ENCODE data around the gene PRTN3. TPM values are rescaled to one million over a fixed set of nuclear protein-coding genes. Genes with fewer than 3 reads are reported as not detected.

PRTN3 gene
- total RNA-seq, result not detected in 2 replicates

GRCh38 chr19:840519-841206 is at the start of gene PRTN3:
TSS of gene PRTN3 (plus strand) at chr19:840999. CDS start at chr19:841009, 10 bp downstream.
- Histone ChIP-seq H3K27me3 (ENCODE audit: insufficient read depth, low read length) (peaks cover 14% of the 10 kb centered on the region), H3K4me2 (ENCODE audit: insufficient read depth, low read length) (no peak within 1 kb of the TSS), H3K9me3 (ENCODE audit: low read depth, low read length) (no peaks in the 10 kb centered on the region), H3K27ac (ENCODE audit: low read depth, low read length) (no peak within 1 kb of the TSS), H4K20me1 (ENCODE audit: insufficient read depth, low read length) (no peaks in the 10 kb centered on the region), H3K4me3 (ENCODE audit: insufficient read depth, low read length) (no peak within 1 kb of the TSS), H2AFZ (ENCODE audit: low read length) (no peak within 1 kb of the TSS), H3K36me3 (ENCODE audit: insufficient read depth, low read length) (no peaks in the 10 kb centered on the region), H3K79me2 (ENCODE audit: insufficient read depth, low read length) (no peaks in the 10 kb centered on the region), H3K4me1 (ENCODE audit: insufficient read depth, low read length) (no peaks in the 10 kb centered on the region)
- no peak for DNase-seq (ENCODE audit: insufficient read length, low spot score, missing footprints)
- no peak for TF ChIP-seq CTCF (IDR thresholded peaks at IDR 0.05; ENCODE audit: extremely low read depth, low read depth, low read length)

- no peak for TF ChIP-seq CTCF (IDR thresholded peaks at IDR 0.05; ENCODE audit: extremely low read depth, low read depth, low read length)
- H3K79me2 ChIP-seq (ENCODE audit: insufficient read depth, low read length), result no peaks in the 10 kb centered on the region
- no peaks in the 10 kb centered on the region for H4K20me1 ChIP-seq (ENCODE audit: insufficient read depth, low read length)
- H2AFZ ChIP-seq (ENCODE audit: low read length), result no peak overlapping the region
- H3K4me2 ChIP-seq (ENCODE audit: insufficient read depth, low read length), result no peak overlapping the region
- H3K9me3 ChIP-seq (ENCODE audit: low read depth, low read length), result no peaks in the 10 kb centered on the region
- H3K36me3 ChIP-seq (ENCODE audit: insufficient read depth, low read length), result no peaks in the 10 kb centered on the region
- DNase-seq (ENCODE audit: insufficient read length, low spot score, missing footprints), result peak; percentile 0
- no peak overlapping the region for H3K27ac ChIP-seq (ENCODE audit: low read depth, low read length)
- no peaks in the 10 kb centered on the region for H3K27me3 ChIP-seq (ENCODE audit: insufficient read depth, low read length)
- peaks cover 10% of the 10 kb centered on the region for H3K4me1 ChIP-seq (ENCODE audit: insufficient read depth, low read length)
- H3K4me3 ChIP-seq (ENCODE audit: insufficient read depth, low read length), result no peak overlapping the region
Observed at GRCh38 chr19:791007-791566, 49.7 kb upstream of the PRTN3 start.

- H3K4me1 ChIP-seq (ENCODE audit: insufficient read depth, low read length), result peaks cover 14% of the 10 kb centered on the region
- DNase-seq (ENCODE audit: insufficient read length, low spot score, missing footprints), result peak; percentile 47
- H3K79me2 ChIP-seq (ENCODE audit: insufficient read depth, low read length), result no peaks in the 10 kb centered on the region
- H3K4me2 ChIP-seq (ENCODE audit: insufficient read depth, low read length), result no peak overlapping the region
- no peaks in the 10 kb centered on the region for H3K36me3 ChIP-seq (ENCODE audit: insufficient read depth, low read length)
- H3K9me3 ChIP-seq (ENCODE audit: low read depth, low read length), result no peaks in the 10 kb centered on the region
- H2AFZ ChIP-seq (ENCODE audit: low read length), result no peak overlapping the region
- no peak overlapping the region for H3K27ac ChIP-seq (ENCODE audit: low read depth, low read length)
- no peak for TF ChIP-seq CTCF (IDR thresholded peaks at IDR 0.05; ENCODE audit: extremely low read depth, low read depth, low read length)
- H4K20me1 ChIP-seq (ENCODE audit: insufficient read depth, low read length), result no peaks in the 10 kb centered on the region
- H3K4me3 ChIP-seq (ENCODE audit: insufficient read depth, low read length), result no peak overlapping the region
- no peaks in the 10 kb centered on the region for H3K27me3 ChIP-seq (ENCODE audit: insufficient read depth, low read length)
Observed at GRCh38 chr19:791567-792305, 49.1 kb upstream of the PRTN3 start.

- no peak overlapping the region for H3K27ac ChIP-seq (ENCODE audit: low read depth, low read length)
- peak; percentile 79 for DNase-seq (ENCODE audit: insufficient read length, low spot score, missing footprints)
Observed at GRCh38 chr19:792306-792885, 48.4 kb upstream of the PRTN3 start.

More at GRCh38 chr19:792306-792885, 48.4 kb upstream of the PRTN3 start:
- Histone ChIP-seq H3K36me3 (ENCODE audit: insufficient read depth, low read length) (no peaks in the 10 kb centered on the region), H2AFZ (ENCODE audit: low read length) (no peak overlapping the region), H3K4me1 (ENCODE audit: insufficient read depth, low read length) (peaks cover 14% of the 10 kb centered on the region), H3K79me2 (ENCODE audit: insufficient read depth, low read length) (no peaks in the 10 kb centered on the region), H3K4me2 (ENCODE audit: insufficient read depth, low read length) (no peak overlapping the region), H4K20me1 (ENCODE audit: insufficient read depth, low read length) (no peaks in the 10 kb centered on the region), H3K4me3 (ENCODE audit: insufficient read depth, low read length) (no peak overlapping the region), H3K27me3 (ENCODE audit: insufficient read depth, low read length) (no peaks in the 10 kb centered on the region), H3K9me3 (ENCODE audit: low read depth, low read length) (no peaks in the 10 kb centered on the region)
- no peak for TF ChIP-seq CTCF (IDR thresholded peaks at IDR 0.05; ENCODE audit: extremely low read depth, low read depth, low read length)
